Tibial nerve (tissue), 4 donors: ENCODE results near the gene ARHGEF19.

Source experiments
- EP300 ChIP-seq, 2 donors: sonication (generic); formaldehyde crosslinking; IDR thresholded peaks; one replicate each; pipeline ENCODE4 v1.6.1; 2017; ENCODE audit warnings: antibody characterized with exemption in 2 of 2, mild to moderate bottlenecking in 1 of 2
- POLR2A ChIP-seq, 2 donors: fragments of 450-650 bp; IDR thresholded peaks; one replicate each; pipeline ENCODE4 v1.6.1; 2017; ENCODE audit warnings: antibody characterized with exemption in 2 of 2, mild to moderate bottlenecking in 2 of 2, moderate library complexity in 2 of 2
- TF ChIP-seq, protein P1 (sequence below), 5 experiments: fragments of 200-600 bp in 3 of 5; fragments of 450-650 bp in 2 of 5; sonication (generic) in 3 of 5; IDR thresholded peaks; one replicate each; pipeline ENCODE4 v1.5.1; 2016 to 2019; ENCODE audit warnings: antibody characterized with exemption in 5 of 5, mild to moderate bottlenecking in 3 of 5, moderate library complexity in 2 of 5

DNA sequence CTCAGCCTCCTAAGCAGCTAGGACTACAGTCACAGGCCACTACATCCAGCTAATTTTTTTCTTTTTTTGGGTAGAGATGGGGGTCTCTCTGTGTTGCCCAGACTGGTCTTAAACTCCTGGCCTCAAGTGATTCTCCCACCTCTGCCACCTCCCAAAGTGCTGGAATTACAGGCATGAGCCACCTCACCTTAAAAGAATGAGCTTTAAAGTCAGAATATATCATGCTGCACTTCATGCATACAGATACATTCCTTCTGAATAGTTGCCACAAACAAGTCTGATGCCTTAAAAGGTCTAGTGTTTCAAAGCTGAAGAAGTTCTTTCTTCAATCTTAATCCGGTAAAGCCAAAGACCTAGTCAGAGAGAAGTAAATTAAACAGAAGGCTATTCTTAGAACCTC, 48.4 kb upstream of the ARHGEF19 start:
- TF ChIP-seq, protein P1, sequence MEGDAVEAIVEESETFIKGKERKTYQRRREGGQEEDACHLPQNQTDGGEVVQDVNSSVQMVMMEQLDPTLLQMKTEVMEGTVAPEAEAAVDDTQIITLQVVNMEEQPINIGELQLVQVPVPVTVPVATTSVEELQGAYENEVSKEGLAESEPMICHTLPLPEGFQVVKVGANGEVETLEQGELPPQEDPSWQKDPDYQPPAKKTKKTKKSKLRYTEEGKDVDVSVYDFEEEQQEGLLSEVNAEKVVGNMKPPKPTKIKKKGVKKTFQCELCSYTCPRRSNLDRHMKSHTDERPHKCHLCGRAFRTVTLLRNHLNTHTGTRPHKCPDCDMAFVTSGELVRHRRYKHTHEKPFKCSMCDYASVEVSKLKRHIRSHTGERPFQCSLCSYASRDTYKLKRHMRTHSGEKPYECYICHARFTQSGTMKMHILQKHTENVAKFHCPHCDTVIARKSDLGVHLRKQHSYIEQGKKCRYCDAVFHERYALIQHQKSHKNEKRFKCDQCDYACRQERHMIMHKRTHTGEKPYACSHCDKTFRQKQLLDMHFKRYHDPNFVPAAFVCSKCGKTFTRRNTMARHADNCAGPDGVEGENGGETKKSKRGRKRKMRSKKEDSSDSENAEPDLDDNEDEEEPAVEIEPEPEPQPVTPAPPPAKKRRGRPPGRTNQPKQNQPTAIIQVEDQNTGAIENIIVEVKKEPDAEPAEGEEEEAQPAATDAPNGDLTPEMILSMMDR (IDR thresholded peaks at IDR 0.05): no peak
- no peak for TF ChIP-seq EP300 (IDR thresholded peaks at IDR 0.05)
- no peak for TF ChIP-seq POLR2A (IDR thresholded peaks at IDR 0.05)
